Measurements from ENCODE around the gene PIGS. TPM values are rescaled to one million over a fixed set of nuclear protein-coding genes. Genes with fewer than 3 reads are reported as not detected.

The PIGS gene
- total and polyA plus RNA-seq, 2 of the 4 experiments (the other 2 are of a cell fraction), result 28.7 to 78.9 TPM

GRCh38 chr17:28610376-28610775 is 39.1 kb upstream of the PIGS start:
- POLR2A ChIA-PET (ENCODE audit: unreplicated experiment), result no interaction called here
- Histone ChIP-seq H3K27ac (ENCODE audit: insufficient read depth, low read length) (no peak overlapping the region), H2BK20ac (ENCODE audit: low read depth, low read length) (no peak overlapping the region), H3K9ac (ENCODE audit: low read depth, low read length) (no peak overlapping the region), H3K9me3 (ENCODE audit: control insufficient read depth, insufficient read depth, low read length) (no peaks in the 10 kb centered on the region), H2AFZ (replicated peaks; ENCODE audit: low read length, poor library complexity) (no peak overlapping the region), H4K20me1 (ENCODE audit: insufficient read depth, low read length) (peaks cover 8% of the 10 kb centered on the region; the same call in 1 of the 2 replicates), H2AK5ac (ENCODE audit: low read depth, low read length) (no peak overlapping the region), H3K36me3 (ENCODE audit: control insufficient read depth, insufficient read depth, low read length) (peaks cover 21% of the 10 kb centered on the region), H3K4me2 (ENCODE audit: low read depth, low read length) (no peak overlapping the region), H3K14ac (replicated peaks; ENCODE audit: low read depth, low read length) (no peak overlapping the region), H4K5ac (ENCODE audit: low read depth, low read length) (no peak overlapping the region), H3K79me1 (ENCODE audit: low read depth in 1 of 2, low read length in 2 of 2) (no peaks in the 10 kb centered on the region), H3K4ac (ENCODE audit: low read depth, low read length) (no peak overlapping the region), H3K9me1 (ENCODE audit: insufficient read depth, low read length) (no peaks in the 10 kb centered on the region), H3K23ac (ENCODE audit: low read depth, low read length) (no peak overlapping the region), H4K91ac (ENCODE audit: insufficient read depth, low read depth, low read length) (no peak overlapping the region), H3K56ac (ENCODE audit: extremely low read depth, insufficient read depth, low read length) (no peak overlapping the region), H2BK15ac (ENCODE audit: low read depth, low read length) (no peak overlapping the region), H2BK120ac (ENCODE audit: low read depth, low read length) (no peak overlapping the region), H3K27me3 (ENCODE audit: control insufficient read depth, insufficient read depth, low read length) (no peaks in the 10 kb centered on the region), H3K18ac (ENCODE audit: low read depth, low read length) (no peak overlapping the region), H3K4me1 (ENCODE audit: control insufficient read depth, insufficient read depth, low read length) (no peaks in the 10 kb centered on the region), H2BK5ac (ENCODE audit: low read depth, low read length, poor library complexity, severe bottlenecking) (no peak overlapping the region), H4K8ac (ENCODE audit: low read depth in 2 of 2, low read length in 2 of 2) (no peak overlapping the region), H2AK9ac (replicated peaks; ENCODE audit: low read depth, low read length, poor library complexity) (no peak overlapping the region), H3K4me3 (ENCODE audit: insufficient read depth, low read depth, low read length) (no peak overlapping the region)
- no TSS peak for BruUV-seq (replicated peaks)
- in situ Hi-C loops (cut with MboI; ENCODE audit: low sequenced_read_pairs) (loop anchor here (10.0 kb wide), 1 partner anchor 116 kb away; no protein-coding TSS in a partner anchor), intact Hi-C loops (cut with micrococcal nuclease) (no loop called here), dilution Hi-C loops (cut with HindIII; ENCODE audit: low sequenced_read_pairs, unreplicated experiment) (no loop called here)
- TF ChIP-seq CHD1 (IDR thresholded peaks at IDR 0.05; ENCODE audit: low read depth, low read length) (no peak), MAZ (IDR thresholded peaks at IDR 0.05; ENCODE audit: borderline replicate concordance, low read depth, low read length) (no peak), SMC3 (IDR thresholded peaks at IDR 0.05; ENCODE audit: low read depth, low read length) (no peak), FOS (IDR thresholded peaks at IDR 0.05; ENCODE audit: low read depth, low read length) (no peak), BHLHE40 (IDR thresholded peaks at IDR 0.05; ENCODE audit: low read depth, low read length) (no peak), RFX5 (IDR thresholded peaks at IDR 0.05; ENCODE audit: low read depth, low read length) (no peak), RAD21 (IDR thresholded peaks at IDR 0.05; ENCODE audit: low read length) (no peak), CEBPB (IDR thresholded peaks at IDR 0.05; ENCODE audit: low read depth, low read length) (no peak), MAFK (IDR thresholded peaks at IDR 0.05; ENCODE audit: low read depth, low read length) (no peak), MXI1 (IDR thresholded peaks at IDR 0.05; ENCODE audit: borderline replicate concordance, low read depth, low read length) (no peak), NFE2L2 (IDR thresholded peaks at IDR 0.05; ENCODE audit: low read depth, low read length) (no peak), RCOR1 (IDR thresholded peaks at IDR 0.05; ENCODE audit: insufficient replicate concordance, low read length) (no peak), POLR2A (IDR thresholded peaks at IDR 0.05; ENCODE audit: low read depth, low read length) (no peak)
- TF ChIP-seq, protein P1, sequence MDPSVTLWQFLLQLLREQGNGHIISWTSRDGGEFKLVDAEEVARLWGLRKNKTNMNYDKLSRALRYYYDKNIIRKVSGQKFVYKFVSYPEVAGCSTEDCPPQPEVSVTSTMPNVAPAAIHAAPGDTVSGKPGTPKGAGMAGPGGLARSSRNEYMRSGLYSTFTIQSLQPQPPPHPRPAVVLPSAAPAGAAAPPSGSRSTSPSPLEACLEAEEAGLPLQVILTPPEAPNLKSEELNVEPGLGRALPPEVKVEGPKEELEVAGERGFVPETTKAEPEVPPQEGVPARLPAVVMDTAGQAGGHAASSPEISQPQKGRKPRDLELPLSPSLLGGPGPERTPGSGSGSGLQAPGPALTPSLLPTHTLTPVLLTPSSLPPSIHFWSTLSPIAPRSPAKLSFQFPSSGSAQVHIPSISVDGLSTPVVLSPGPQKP (IDR thresholded peaks at IDR 0.05; ENCODE audit: borderline replicate concordance, low read depth, low read length), result no peak
- TF ChIP-seq, protein P2, sequence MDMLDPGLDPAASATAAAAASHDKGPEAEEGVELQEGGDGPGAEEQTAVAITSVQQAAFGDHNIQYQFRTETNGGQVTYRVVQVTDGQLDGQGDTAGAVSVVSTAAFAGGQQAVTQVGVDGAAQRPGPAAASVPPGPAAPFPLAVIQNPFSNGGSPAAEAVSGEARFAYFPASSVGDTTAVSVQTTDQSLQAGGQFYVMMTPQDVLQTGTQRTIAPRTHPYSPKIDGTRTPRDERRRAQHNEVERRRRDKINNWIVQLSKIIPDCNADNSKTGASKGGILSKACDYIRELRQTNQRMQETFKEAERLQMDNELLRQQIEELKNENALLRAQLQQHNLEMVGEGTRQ (IDR thresholded peaks at IDR 0.05; ENCODE audit: low read depth, low read length), result no peak
- TF ChIP-seq, protein P3, sequence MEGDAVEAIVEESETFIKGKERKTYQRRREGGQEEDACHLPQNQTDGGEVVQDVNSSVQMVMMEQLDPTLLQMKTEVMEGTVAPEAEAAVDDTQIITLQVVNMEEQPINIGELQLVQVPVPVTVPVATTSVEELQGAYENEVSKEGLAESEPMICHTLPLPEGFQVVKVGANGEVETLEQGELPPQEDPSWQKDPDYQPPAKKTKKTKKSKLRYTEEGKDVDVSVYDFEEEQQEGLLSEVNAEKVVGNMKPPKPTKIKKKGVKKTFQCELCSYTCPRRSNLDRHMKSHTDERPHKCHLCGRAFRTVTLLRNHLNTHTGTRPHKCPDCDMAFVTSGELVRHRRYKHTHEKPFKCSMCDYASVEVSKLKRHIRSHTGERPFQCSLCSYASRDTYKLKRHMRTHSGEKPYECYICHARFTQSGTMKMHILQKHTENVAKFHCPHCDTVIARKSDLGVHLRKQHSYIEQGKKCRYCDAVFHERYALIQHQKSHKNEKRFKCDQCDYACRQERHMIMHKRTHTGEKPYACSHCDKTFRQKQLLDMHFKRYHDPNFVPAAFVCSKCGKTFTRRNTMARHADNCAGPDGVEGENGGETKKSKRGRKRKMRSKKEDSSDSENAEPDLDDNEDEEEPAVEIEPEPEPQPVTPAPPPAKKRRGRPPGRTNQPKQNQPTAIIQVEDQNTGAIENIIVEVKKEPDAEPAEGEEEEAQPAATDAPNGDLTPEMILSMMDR (conservative IDR thresholded peaks at IDR 0.05; ENCODE audit: low read depth, low read length), result no peak
- 91% methylated on average over 7 of the region's 8 CpGs; no CpG with 5 or more reads in 1 of the 2 experiments for WGBS, 2 experiments (ENCODE audit: extremely low coverage in 2 of 2, insufficient read length in 1 of 2)
- DNase-seq (no peak), ATAC-seq (ENCODE audit: low read depth) (no peak)
- CTCF ChIA-PET, result interaction anchor here (0.7 to 1.0 kb wide), 2 partner anchors 9 to 14 kb away, joined by 3 read pairs; no protein-coding TSS in a partner anchor

All from IMR-90 (cell line).